ENCODE results near the gene RAPGEF3. TPM values are rescaled to one million over a fixed set of nuclear protein-coding genes. Genes with fewer than 3 reads are reported as not detected.
A peak's percentile ranks its signal among the peaks of the same experiment; 100 is the strongest.

Gene RAPGEF3
- total and polyA plus RNA-seq, 8 donors = 10.8 to 28.9 (median 16.5) TPM

DNA sequence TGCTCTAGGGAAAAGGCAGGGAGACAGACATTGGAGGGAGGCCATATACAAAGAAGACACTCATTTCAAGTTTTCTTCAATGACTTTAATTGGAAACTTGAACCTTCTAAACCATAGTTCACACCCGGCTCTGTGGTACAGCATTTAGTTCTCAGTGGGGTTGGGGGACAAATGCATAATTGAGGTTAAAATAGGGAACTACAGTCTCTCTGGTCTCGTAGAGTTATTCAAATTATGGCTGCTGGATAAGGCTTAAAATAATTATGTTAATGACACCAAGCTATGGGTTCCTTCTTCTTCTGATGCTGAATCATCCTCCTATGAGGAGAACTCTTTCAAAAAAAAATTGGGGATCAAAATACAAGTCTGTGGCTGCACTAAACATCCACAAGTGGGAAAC, 49.0 kb downstream of the RAPGEF3 start:
- intact Hi-C loops (cut with DNase I) = no loop called here

DNA sequence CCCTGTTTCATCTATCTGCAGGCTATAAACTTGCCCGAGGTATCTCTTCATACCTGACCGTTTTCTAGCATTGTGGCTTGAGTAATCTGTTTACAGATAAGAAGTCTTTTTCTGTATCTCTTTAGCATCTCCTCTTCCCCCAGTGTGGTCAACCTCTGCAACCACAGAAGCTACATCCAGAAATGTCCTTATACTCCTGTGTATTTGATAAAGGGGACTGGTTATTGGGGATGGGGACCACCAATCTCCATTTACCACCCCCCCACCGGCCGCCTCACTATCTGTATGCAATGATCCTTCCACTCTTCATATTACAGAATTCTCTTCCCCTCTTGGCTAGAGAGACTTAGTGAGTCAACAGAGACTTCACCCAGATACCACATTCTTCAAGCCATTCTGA, 49.4 kb downstream of the RAPGEF3 start:
- Histone ChIP-seq H3K36me3 (no peaks in the 10 kb centered on the region), H3K27ac (no peak overlapping the region), H3K4me1 (peaks cover 5 to 33% of the 10 kb centered on the region in 2 donors), H3K9me3 (no peaks in the 10 kb centered on the region), H3K4me3 (no peak overlapping the region), H3K27me3 (no peaks in the 10 kb centered on the region)
- TF ChIP-seq, protein P1, sequence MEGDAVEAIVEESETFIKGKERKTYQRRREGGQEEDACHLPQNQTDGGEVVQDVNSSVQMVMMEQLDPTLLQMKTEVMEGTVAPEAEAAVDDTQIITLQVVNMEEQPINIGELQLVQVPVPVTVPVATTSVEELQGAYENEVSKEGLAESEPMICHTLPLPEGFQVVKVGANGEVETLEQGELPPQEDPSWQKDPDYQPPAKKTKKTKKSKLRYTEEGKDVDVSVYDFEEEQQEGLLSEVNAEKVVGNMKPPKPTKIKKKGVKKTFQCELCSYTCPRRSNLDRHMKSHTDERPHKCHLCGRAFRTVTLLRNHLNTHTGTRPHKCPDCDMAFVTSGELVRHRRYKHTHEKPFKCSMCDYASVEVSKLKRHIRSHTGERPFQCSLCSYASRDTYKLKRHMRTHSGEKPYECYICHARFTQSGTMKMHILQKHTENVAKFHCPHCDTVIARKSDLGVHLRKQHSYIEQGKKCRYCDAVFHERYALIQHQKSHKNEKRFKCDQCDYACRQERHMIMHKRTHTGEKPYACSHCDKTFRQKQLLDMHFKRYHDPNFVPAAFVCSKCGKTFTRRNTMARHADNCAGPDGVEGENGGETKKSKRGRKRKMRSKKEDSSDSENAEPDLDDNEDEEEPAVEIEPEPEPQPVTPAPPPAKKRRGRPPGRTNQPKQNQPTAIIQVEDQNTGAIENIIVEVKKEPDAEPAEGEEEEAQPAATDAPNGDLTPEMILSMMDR (IDR thresholded peaks at IDR 0.05) = no peak
- intact Hi-C loops (cut with DNase I) = no loop called here
- ATAC-seq (no peak), DNase-seq (no peak)

More for the DNA sequence above, 49.0 kb downstream of the RAPGEF3 start:
- Histone ChIP-seq H3K9me3 (no peaks in the 10 kb centered on the region), H3K27me3 (no peaks in the 10 kb centered on the region), H3K27ac (peak overlapping the region in 1 of 2 donors; percentile 49), H3K4me3 (no peak overlapping the region), H3K4me1 (peaks cover 5 to 35% of the 10 kb centered on the region in 2 donors), H3K36me3 (no peaks in the 10 kb centered on the region)
- DNase-seq = no peak
- TF ChIP-seq, protein P1 (IDR thresholded peaks at IDR 0.05) = no peak
- ATAC-seq = no peak

DNA sequence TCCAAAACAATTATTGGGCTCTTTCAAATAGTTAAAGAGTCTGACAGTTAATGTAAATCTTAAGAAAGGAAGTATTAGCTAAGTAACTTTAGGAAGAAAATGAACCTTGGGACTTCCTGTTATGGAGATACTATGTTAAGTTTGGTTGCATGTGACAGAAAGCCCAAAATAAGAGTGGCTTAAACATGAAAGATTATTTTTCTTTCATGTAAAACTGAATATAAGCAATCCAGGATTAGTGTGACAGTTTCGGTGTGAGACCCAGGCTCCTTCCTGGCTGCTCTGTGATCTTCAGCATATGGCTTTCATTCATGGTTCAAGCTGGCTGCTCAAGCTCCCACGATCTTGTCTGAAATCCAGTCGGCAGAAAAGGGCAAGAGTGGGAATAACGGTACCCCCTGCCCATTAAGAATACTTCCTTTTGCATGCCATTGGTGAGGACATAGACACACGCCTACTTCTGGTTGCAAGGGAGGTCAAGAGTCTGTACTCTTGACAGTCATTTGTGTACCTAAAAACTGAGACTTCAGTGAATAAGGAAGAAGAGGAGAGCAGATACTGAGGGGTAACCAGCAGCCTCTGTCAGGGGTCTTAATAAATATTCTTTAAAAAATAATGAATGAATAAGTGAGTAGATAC, 50.7 kb downstream of the RAPGEF3 start:
- Histone ChIP-seq H3K27ac (peak overlapping the region in 1 of 2 donors; percentile 94), H3K4me3 (peak overlapping the region in 1 of 2 donors; percentile 98), H3K36me3 (no peaks in the 10 kb centered on the region), H3K4me1 (peaks cover 5 to 42% of the 10 kb centered on the region in 2 donors), H3K9me3 (no peaks in the 10 kb centered on the region), H3K27me3 (no peaks in the 10 kb centered on the region)
- DNase-seq (no peak), ATAC-seq (no peak)
- TF ChIP-seq, protein P1 (IDR thresholded peaks at IDR 0.05) = no peak
- intact Hi-C loops (cut with DNase I) = no loop called here

DNA sequence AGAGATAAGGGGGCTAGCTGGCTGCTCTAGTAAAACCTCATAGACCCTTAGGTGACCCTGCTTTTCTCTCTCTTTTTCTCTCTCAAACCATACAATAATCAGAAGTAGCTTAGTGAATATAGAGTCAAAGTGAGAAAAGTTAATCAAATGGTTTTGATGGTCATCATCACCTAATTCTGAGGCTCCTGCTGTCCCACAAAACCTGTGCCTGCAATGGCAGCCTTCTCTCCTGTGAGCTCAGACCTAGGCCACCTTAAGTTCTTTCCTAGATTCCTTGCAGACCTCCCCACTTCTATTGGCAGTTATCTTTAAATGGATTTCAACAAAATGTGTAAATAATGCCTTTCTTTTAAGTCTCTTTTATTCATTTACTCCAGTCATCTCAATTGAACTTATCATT, 51.3 kb downstream of the RAPGEF3 start:
- no peaks in the 10 kb centered on the region for H3K9me3 ChIP-seq
- peaks cover 5 to 43% of the 10 kb centered on the region in 2 donors for H3K4me1 ChIP-seq
- intact Hi-C loops (cut with DNase I) = no loop called here
- DNase-seq = no peak
- TF ChIP-seq, protein P1 (IDR thresholded peaks at IDR 0.05) = no peak
- H3K36me3 ChIP-seq = no peaks in the 10 kb centered on the region
- no peaks in the 10 kb centered on the region for H3K27me3 ChIP-seq
- no peak for ATAC-seq
- H3K4me3 ChIP-seq = peak overlapping the region in 1 of 2 donors; percentile 98
- peak overlapping the region in 1 of 2 donors; percentile 94 for H3K27ac ChIP-seq

DNA sequence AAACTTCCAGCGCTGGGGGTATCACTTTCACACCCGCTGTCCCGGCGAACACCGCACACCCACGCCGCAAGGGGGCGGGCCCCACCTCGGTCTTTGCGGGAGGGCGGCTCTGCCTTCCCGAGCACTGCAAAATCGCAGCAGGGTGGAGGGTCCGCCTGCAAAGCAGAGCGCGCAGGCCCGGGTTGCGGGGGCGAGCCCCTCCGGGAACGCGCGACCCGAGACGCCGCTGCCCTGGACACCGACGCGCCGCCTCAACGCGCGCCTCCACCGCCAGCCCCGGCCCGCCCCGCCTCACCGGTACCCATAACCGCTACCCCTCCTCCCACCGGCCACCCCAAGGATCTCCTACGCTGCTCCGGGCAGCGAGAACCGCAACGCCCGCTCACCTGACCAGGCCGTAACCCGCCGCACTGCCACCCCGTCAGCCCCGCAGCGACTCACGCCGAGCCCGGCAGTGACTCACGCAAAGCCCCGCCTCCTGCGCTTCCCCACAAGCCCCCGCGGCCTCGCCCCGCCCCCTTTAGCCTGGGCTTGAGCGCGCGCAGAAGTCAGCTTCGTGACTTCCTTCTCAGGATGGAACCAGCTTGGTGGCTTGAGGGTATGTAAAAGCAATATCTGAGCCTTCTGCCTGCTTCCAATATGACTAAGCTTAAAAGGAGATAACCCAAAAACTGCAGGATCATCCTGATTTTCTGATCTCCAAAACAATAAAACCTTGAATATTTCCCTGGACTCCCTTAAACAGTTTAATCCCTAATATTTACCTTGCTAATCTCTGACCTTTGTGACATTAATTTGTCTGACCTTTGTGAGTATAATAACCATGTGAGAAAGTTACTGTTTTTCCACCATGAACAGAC, 52.9 kb downstream of the RAPGEF3 start, which contains the start of gene RPAP3:
Gene RPAP3 (minus strand): TSS at position 465 of the 860 bp plus-strand sequence. CDS start 3,190 bp downstream, outside the sequence.
- ATAC-seq (peak; percentile 99), DNase-seq (peak; percentile 92 to 99 (median 97))
- Histone ChIP-seq H3K27me3 (no peaks in the 10 kb centered on the region), H3K4me1 (peaks cover 5 to 43% of the 10 kb centered on the region in 2 donors), H3K27ac (peak within 1 kb of the TSS; percentile 88 to 94), H3K36me3 (peaks cover 0 to 7% of the 10 kb centered on the region in 2 donors), H3K4me3 (peak within 1 kb of the TSS; percentile 89 to 98), H3K9me3 (no peaks in the 10 kb centered on the region)
- intact Hi-C loops (cut with DNase I) = no loop called here
- TF ChIP-seq, protein P1 (IDR thresholded peaks at IDR 0.05) = peak; percentile 65 to 70
